Measurements from ENCODE around the gene GLI3.

DNA sequence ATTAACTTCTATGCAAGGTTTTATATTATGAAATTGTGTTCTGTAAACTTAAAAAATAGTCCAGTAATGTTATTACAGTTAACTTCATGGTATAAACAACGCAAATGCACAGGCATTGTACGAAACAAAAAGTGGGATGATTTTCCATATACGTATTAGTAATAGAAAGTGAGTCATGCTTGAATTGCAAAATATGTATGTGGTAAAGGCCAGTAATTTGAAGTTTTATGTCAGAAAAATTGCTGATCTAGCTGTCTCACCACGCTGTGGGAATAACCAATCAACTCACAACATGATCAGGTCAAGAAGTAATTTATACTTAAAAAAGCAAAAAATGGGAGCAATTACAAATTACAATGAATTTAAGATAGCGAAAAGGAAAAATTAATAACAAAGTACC, 37.0 kb upstream of the GLI3 start:
- TF ChIP-seq POLR2A (IDR thresholded peaks at IDR 0.05) = no peak
- TF ChIP-seq, protein P1, sequence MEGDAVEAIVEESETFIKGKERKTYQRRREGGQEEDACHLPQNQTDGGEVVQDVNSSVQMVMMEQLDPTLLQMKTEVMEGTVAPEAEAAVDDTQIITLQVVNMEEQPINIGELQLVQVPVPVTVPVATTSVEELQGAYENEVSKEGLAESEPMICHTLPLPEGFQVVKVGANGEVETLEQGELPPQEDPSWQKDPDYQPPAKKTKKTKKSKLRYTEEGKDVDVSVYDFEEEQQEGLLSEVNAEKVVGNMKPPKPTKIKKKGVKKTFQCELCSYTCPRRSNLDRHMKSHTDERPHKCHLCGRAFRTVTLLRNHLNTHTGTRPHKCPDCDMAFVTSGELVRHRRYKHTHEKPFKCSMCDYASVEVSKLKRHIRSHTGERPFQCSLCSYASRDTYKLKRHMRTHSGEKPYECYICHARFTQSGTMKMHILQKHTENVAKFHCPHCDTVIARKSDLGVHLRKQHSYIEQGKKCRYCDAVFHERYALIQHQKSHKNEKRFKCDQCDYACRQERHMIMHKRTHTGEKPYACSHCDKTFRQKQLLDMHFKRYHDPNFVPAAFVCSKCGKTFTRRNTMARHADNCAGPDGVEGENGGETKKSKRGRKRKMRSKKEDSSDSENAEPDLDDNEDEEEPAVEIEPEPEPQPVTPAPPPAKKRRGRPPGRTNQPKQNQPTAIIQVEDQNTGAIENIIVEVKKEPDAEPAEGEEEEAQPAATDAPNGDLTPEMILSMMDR (IDR thresholded peaks at IDR 0.05) = no peak
